Measurements from ENCODE around the gene PROCR.

PROCR gene

GRCh38 chr20:35171753-35172433, at the start of gene PROCR:
Gene PROCR (plus strand): TSS chr20:35172072. CDS start chr20:35172155, 83 bp downstream.
- no peaks in the 10 kb centered on the region for H3K36me3 ChIP-seq (ENCODE audit: control insufficient read depth, insufficient read depth, low read length)
- H3K4me1 ChIP-seq (ENCODE audit: control insufficient read depth, insufficient read depth, low read length) = peaks cover 20% of the 10 kb centered on the region
- H3K27me3 ChIP-seq (ENCODE audit: control insufficient read depth, insufficient read depth, low read length) = no peaks in the 10 kb centered on the region
- H3K9ac ChIP-seq (ENCODE audit: low read length) = peak within 1 kb of the TSS; percentile 68
- no peaks in the 10 kb centered on the region for H3K9me3 ChIP-seq (ENCODE audit: control insufficient read depth, low read length)
- peak within 1 kb of the TSS; percentile 26 for H3K4me3 ChIP-seq (ENCODE audit: low read length)

GRCh38 chr20:35122756-35123405, 49.0 kb upstream of the PROCR start:
- H3K9me3 ChIP-seq (ENCODE audit: control insufficient read depth, low read length) = no peaks in the 10 kb centered on the region
- peaks cover 21% of the 10 kb centered on the region for H3K36me3 ChIP-seq (ENCODE audit: control insufficient read depth, insufficient read depth, low read length)
- H3K4me1 ChIP-seq (ENCODE audit: control insufficient read depth, insufficient read depth, low read length) = peaks cover 6% of the 10 kb centered on the region
- H3K4me3 ChIP-seq (ENCODE audit: low read length) = no peak overlapping the region
- H3K9ac ChIP-seq (ENCODE audit: low read length) = no peak overlapping the region
- no peaks in the 10 kb centered on the region for H3K27me3 ChIP-seq (ENCODE audit: control insufficient read depth, insufficient read depth, low read length)

GRCh38 chr20:35125753-35126152, 46.1 kb upstream of the PROCR start:
- Histone ChIP-seq H3K36me3 (ENCODE audit: control insufficient read depth, insufficient read depth, low read length) (peaks cover 9% of the 10 kb centered on the region), H3K4me1 (ENCODE audit: control insufficient read depth, insufficient read depth, low read length) (no peaks in the 10 kb centered on the region), H3K27me3 (ENCODE audit: control insufficient read depth, insufficient read depth, low read length) (no peaks in the 10 kb centered on the region), H3K9me3 (ENCODE audit: control insufficient read depth, low read length) (no peaks in the 10 kb centered on the region), H3K4me3 (ENCODE audit: low read length) (no peak overlapping the region), H3K9ac (ENCODE audit: low read length) (no peak overlapping the region)

GRCh38 chr20:35129647-35130069, 42.2 kb upstream of the PROCR start:
- no peak overlapping the region for H3K9ac ChIP-seq (ENCODE audit: low read length)
- no peak overlapping the region for H3K4me3 ChIP-seq (ENCODE audit: low read length)
- H3K9me3 ChIP-seq (ENCODE audit: control insufficient read depth, low read length) = no peaks in the 10 kb centered on the region
- no peaks in the 10 kb centered on the region for H3K27me3 ChIP-seq (ENCODE audit: control insufficient read depth, insufficient read depth, low read length)
- no peaks in the 10 kb centered on the region for H3K4me1 ChIP-seq (ENCODE audit: control insufficient read depth, insufficient read depth, low read length)
- no peaks in the 10 kb centered on the region for H3K36me3 ChIP-seq (ENCODE audit: control insufficient read depth, insufficient read depth, low read length)

- Histone ChIP-seq H3K9me3 (ENCODE audit: control insufficient read depth, low read length) (no peaks in the 10 kb centered on the region), H3K4me1 (ENCODE audit: control insufficient read depth, insufficient read depth, low read length) (no peaks in the 10 kb centered on the region), H3K4me3 (ENCODE audit: low read length) (no peak overlapping the region), H3K9ac (ENCODE audit: low read length) (no peak overlapping the region), H3K27me3 (ENCODE audit: control insufficient read depth, insufficient read depth, low read length) (no peaks in the 10 kb centered on the region), H3K36me3 (ENCODE audit: control insufficient read depth, insufficient read depth, low read length) (no peaks in the 10 kb centered on the region)
Observed at GRCh38 chr20:35131934-35132333, 39.9 kb upstream of the PROCR start.

- Histone ChIP-seq H3K9ac (ENCODE audit: low read length) (no peak overlapping the region), H3K4me1 (ENCODE audit: control insufficient read depth, insufficient read depth, low read length) (no peaks in the 10 kb centered on the region), H3K9me3 (ENCODE audit: control insufficient read depth, low read length) (no peaks in the 10 kb centered on the region), H3K4me3 (ENCODE audit: low read length) (no peak overlapping the region), H3K27me3 (ENCODE audit: control insufficient read depth, insufficient read depth, low read length) (no peaks in the 10 kb centered on the region), H3K36me3 (ENCODE audit: control insufficient read depth, insufficient read depth, low read length) (no peaks in the 10 kb centered on the region)
Observed at GRCh38 chr20:35133031-35133430, 38.8 kb upstream of the PROCR start.

- Histone ChIP-seq H3K4me1 (ENCODE audit: control insufficient read depth, insufficient read depth, low read length) (no peaks in the 10 kb centered on the region), H3K4me3 (ENCODE audit: low read length) (no peak overlapping the region), H3K9me3 (ENCODE audit: control insufficient read depth, low read length) (no peaks in the 10 kb centered on the region), H3K27me3 (ENCODE audit: control insufficient read depth, insufficient read depth, low read length) (no peaks in the 10 kb centered on the region), H3K9ac (ENCODE audit: low read length) (no peak overlapping the region), H3K36me3 (ENCODE audit: control insufficient read depth, insufficient read depth, low read length) (no peaks in the 10 kb centered on the region)
Observed at GRCh38 chr20:35133735-35134134, 38.1 kb upstream of the PROCR start.

- H3K9me3 ChIP-seq (ENCODE audit: control insufficient read depth, low read length) = no peaks in the 10 kb centered on the region
- H3K4me3 ChIP-seq (ENCODE audit: low read length) = no peak overlapping the region
- no peaks in the 10 kb centered on the region for H3K4me1 ChIP-seq (ENCODE audit: control insufficient read depth, insufficient read depth, low read length)
- H3K9ac ChIP-seq (ENCODE audit: low read length) = no peak overlapping the region
- H3K27me3 ChIP-seq (ENCODE audit: control insufficient read depth, insufficient read depth, low read length) = no peaks in the 10 kb centered on the region
- H3K36me3 ChIP-seq (ENCODE audit: control insufficient read depth, insufficient read depth, low read length) = no peaks in the 10 kb centered on the region
Observed at GRCh38 chr20:35134472-35134871, 37.4 kb upstream of the PROCR start.

- Histone ChIP-seq H3K4me1 (ENCODE audit: control insufficient read depth, insufficient read depth, low read length) (no peaks in the 10 kb centered on the region), H3K9ac (ENCODE audit: low read length) (no peak overlapping the region), H3K9me3 (ENCODE audit: control insufficient read depth, low read length) (no peaks in the 10 kb centered on the region), H3K36me3 (ENCODE audit: control insufficient read depth, insufficient read depth, low read length) (no peaks in the 10 kb centered on the region), H3K4me3 (ENCODE audit: low read length) (no peak overlapping the region), H3K27me3 (ENCODE audit: control insufficient read depth, insufficient read depth, low read length) (no peaks in the 10 kb centered on the region)
Observed at GRCh38 chr20:35134880-35135279, 37.0 kb upstream of the PROCR start.

- Histone ChIP-seq H3K4me3 (ENCODE audit: low read length) (no peak overlapping the region), H3K27me3 (ENCODE audit: control insufficient read depth, insufficient read depth, low read length) (no peaks in the 10 kb centered on the region)
Observed at GRCh38 chr20:35135867-35136586, 35.8 kb upstream of the PROCR start.

GRCh38 chr20:35144694-35145093, 27.2 kb upstream of the PROCR start:
- Histone ChIP-seq H3K9ac (ENCODE audit: low read length) (no peak overlapping the region), H3K4me1 (ENCODE audit: control insufficient read depth, insufficient read depth, low read length) (peaks cover 3% of the 10 kb centered on the region), H3K27me3 (ENCODE audit: control insufficient read depth, insufficient read depth, low read length) (no peaks in the 10 kb centered on the region), H3K9me3 (ENCODE audit: control insufficient read depth, low read length) (no peaks in the 10 kb centered on the region), H3K4me3 (ENCODE audit: low read length) (no peak overlapping the region), H3K36me3 (ENCODE audit: control insufficient read depth, insufficient read depth, low read length) (no peaks in the 10 kb centered on the region)

More at GRCh38 chr20:35135867-35136586, 35.8 kb upstream of the PROCR start:
- Histone ChIP-seq H3K9ac (ENCODE audit: low read length) (no peak overlapping the region), H3K4me1 (ENCODE audit: control insufficient read depth, insufficient read depth, low read length) (no peaks in the 10 kb centered on the region), H3K36me3 (ENCODE audit: control insufficient read depth, insufficient read depth, low read length) (no peaks in the 10 kb centered on the region), H3K9me3 (ENCODE audit: control insufficient read depth, low read length) (no peaks in the 10 kb centered on the region)

GRCh38 chr20:35145141-35145564, 26.7 kb upstream of the PROCR start:
- Histone ChIP-seq H3K4me1 (ENCODE audit: control insufficient read depth, insufficient read depth, low read length) (peaks cover 3% of the 10 kb centered on the region), H3K36me3 (ENCODE audit: control insufficient read depth, insufficient read depth, low read length) (no peaks in the 10 kb centered on the region), H3K9me3 (ENCODE audit: control insufficient read depth, low read length) (no peaks in the 10 kb centered on the region), H3K9ac (ENCODE audit: low read length) (no peak overlapping the region), H3K27me3 (ENCODE audit: control insufficient read depth, insufficient read depth, low read length) (no peaks in the 10 kb centered on the region), H3K4me3 (ENCODE audit: low read length) (no peak overlapping the region)

Measured in mucosa of stomach (tissue), 1 donor.